A673 (cell line): ENCODE results near the gene SMYD3. TPM values are rescaled to one million over a fixed set of nuclear protein-coding genes. Genes with fewer than 3 reads are reported as not detected.

Experiments
- BruUV-seq: library from RNA; stranded (reverse); fragments of 400-500 nt; replicated peaks from 2 replicates; lab custom pipeline; 2021; lab: Mats Ljungman, UMichigan
- CTCF ChIA-PET: fragments of 300-600 bp; sonication (Branson Sonifier 250); formaldehyde crosslinking; loops from one replicate; lab custom pipeline; 2022; ENCODE audit warnings: antibody characterized with exemption; lab: Charles Lee
- POLR2A ChIA-PET: fragments of 300-600 bp; sonication (Branson Sonifier 250); formaldehyde crosslinking; loops from one replicate; lab custom pipeline; 2022; ENCODE audit warnings: antibody characterized with exemption; ENCODE audit not compliant: low non-redundant PET; lab: Charles Lee
- DNase-seq: peaks from one replicate; pipeline ENCODE4 v3.0.0-alpha.2; 2015; ENCODE audit warnings: low spot score
- H3K27ac ChIP-seq: fragments of 200-600 bp; sonication (generic); 2 replicates; pipeline ENCODE4 v1.5.1; 2016; ENCODE audit warnings: mixed run types, low read depth, mild to moderate bottlenecking, mixed read lengths, antibody characterized with exemption, low read length; ENCODE audit not compliant: poor library complexity, severe bottlenecking
- H3K27me3 ChIP-seq: fragments of 200-600 bp; sonication (generic); replicated peaks from 2 replicates; pipeline ENCODE4 v1.6.1; 2017; ENCODE audit warnings: mixed run types, low read depth, mild to moderate bottlenecking, mixed read lengths, antibody characterized with exemption, low read length; ENCODE audit not compliant: insufficient read depth, poor library complexity
- H3K36me3 ChIP-seq: fragments of 200-600 bp; sonication (generic); 2 replicates; pipeline ENCODE4 v1.6.1; 2016; ENCODE audit warnings: mixed run types, mild to moderate bottlenecking, mixed read lengths, antibody characterized with exemption, low read length; ENCODE audit not compliant: insufficient read depth, poor library complexity, severe bottlenecking
- H3K4me1 ChIP-seq: fragments of 200-600 bp; sonication (generic); 2 replicates; pipeline ENCODE4 v1.6.1; 2017; ENCODE audit warnings: mixed run types, mild to moderate bottlenecking, mixed read lengths, antibody characterized with exemption, low read length; ENCODE audit not compliant: insufficient read depth, poor library complexity, severe bottlenecking
- H3K4me3 ChIP-seq: fragments of 200-600 bp; sonication (generic); 2 replicates; pipeline ENCODE4 v1.5.1; 2016; ENCODE audit warnings: low read depth, mixed run types, mild to moderate bottlenecking, mixed read lengths, low read length; ENCODE audit not compliant: poor library complexity, severe bottlenecking
- H3K9me3 ChIP-seq: fragments of 200-600 bp; sonication (generic); 2 replicates; pipeline ENCODE4 v1.6.1; 2016; ENCODE audit warnings: mixed run types, low read depth, mild to moderate bottlenecking, mixed read lengths, antibody characterized with exemption, low read length; ENCODE audit not compliant: poor library complexity, severe bottlenecking
- CTCF ChIP-seq: fragments of 300-800, 200-600 bp; sonication (generic); conservative IDR thresholded peaks from 2 replicates; pipeline ENCODE4 v1.5.1; 2017; ENCODE audit warnings: low read depth, mild to moderate bottlenecking, antibody characterized with exemption, low read length, moderate library complexity, mixed read lengths
- EZH2 ChIP-seq: fragments of 200-600 bp; sonication (generic); IDR thresholded peaks from 2 replicates; pipeline ENCODE4 v1.6.1; 2017; ENCODE audit warnings: borderline replicate concordance, low read depth, mild to moderate bottlenecking, mixed read lengths, antibody characterized with exemption, low read length; ENCODE audit not compliant: poor library complexity, severe bottlenecking
- intact Hi-C: fragments of 100-400 bp; cut with micrococcal nuclease; formaldehyde crosslinking; loops from one replicate; pipeline ENCODE4 v1.10.0; 2022; ENCODE audit not compliant: unreplicated experiment
- total RNA-seq: library from RNA; stranded (reverse); gene quantifications from 2 replicates; pipeline ENCODE4 v1.2.3, GENCODE V29; 2021

SMYD3 gene
- total RNA-seq, 1 experiment from 2014 or later = 29.0 TPM

GRCh38 chr1:245790441-245790840, 716.6 kb downstream of the SMYD3 start:
- no peaks in the 10 kb centered on the region for H3K4me1 ChIP-seq
- no peak overlapping the region for H3K4me3 ChIP-seq
- H3K36me3 ChIP-seq = no peaks in the 10 kb centered on the region
- ChIA-PET CTCF (no interaction called here), POLR2A (no interaction called here)
- no peaks in the 10 kb centered on the region for H3K9me3 ChIP-seq
- no peak overlapping the region for H3K27ac ChIP-seq
- intact Hi-C loops = no loop called here
- TF ChIP-seq CTCF (no peak), EZH2 (no peak)
- no peak for DNase-seq
- no peaks in the 10 kb centered on the region for H3K27me3 ChIP-seq
- no TSS peak for BruUV-seq

GRCh38 chr1:245788886-245789285, 718.2 kb downstream of the SMYD3 start:
- no peaks in the 10 kb centered on the region for H3K4me1 ChIP-seq
- no peak overlapping the region for H3K27ac ChIP-seq
- no peak overlapping the region for H3K4me3 ChIP-seq
- intact Hi-C loops = no loop called here
- ChIA-PET CTCF (no interaction called here), POLR2A (no interaction called here)
- H3K9me3 ChIP-seq = no peaks in the 10 kb centered on the region
- DNase-seq = no peak
- H3K36me3 ChIP-seq = no peaks in the 10 kb centered on the region
- no TSS peak for BruUV-seq
- TF ChIP-seq CTCF (no peak), EZH2 (no peak)
- H3K27me3 ChIP-seq = no peaks in the 10 kb centered on the region

DNA sequence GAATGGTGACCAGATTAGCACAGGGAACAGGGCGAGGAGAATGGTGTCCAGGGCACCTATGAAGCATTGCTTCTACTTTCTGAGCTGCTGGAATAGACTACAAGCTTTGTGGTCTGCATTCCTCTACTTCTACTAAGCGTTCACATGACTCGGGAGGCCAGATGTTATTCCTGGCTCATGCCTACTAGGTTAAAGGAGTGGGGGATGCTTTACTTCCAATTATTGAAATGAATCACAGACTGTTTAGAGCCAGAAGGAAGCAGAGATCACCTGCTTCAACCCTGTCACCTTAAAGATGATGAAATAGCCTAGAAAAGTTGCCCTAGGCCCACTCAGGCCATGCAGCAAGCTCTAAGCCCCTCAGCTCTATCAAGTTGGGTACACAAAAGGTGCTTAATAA, 718.8 kb downstream of the SMYD3 start:
- intact Hi-C loops = no loop called here
- DNase-seq = no peak
- Histone ChIP-seq H3K27ac (no peak overlapping the region), H3K36me3 (no peaks in the 10 kb centered on the region), H3K9me3 (no peaks in the 10 kb centered on the region), H3K4me3 (no peak overlapping the region), H3K27me3 (no peaks in the 10 kb centered on the region), H3K4me1 (no peaks in the 10 kb centered on the region)
- TF ChIP-seq EZH2 (no peak), CTCF (no peak)
- ChIA-PET POLR2A (no interaction called here), CTCF (no interaction called here)
- BruUV-seq = no TSS peak
